HEK293 (cell line): Measurements from ENCODE around the gene PDZD4.

ENCODE experiments used
- ATF2 ChIP-seq: fragments of 450-650 bp; formaldehyde crosslinking; IDR thresholded peaks from 2 replicates; pipeline ENCODE4 v1.5.1; 2016; ENCODE audit warnings: missing biosample characterization, missing genetic modification characterization, low read depth
- BCL11B ChIP-seq: fragments of 450-650 bp; formaldehyde crosslinking; IDR thresholded peaks from 2 replicates; pipeline ENCODE4 v1.5.1; 2016; ENCODE audit warnings: low read depth, missing biosample characterization, missing genetic modification characterization
- BCL6B ChIP-seq: fragments of 450-650 bp; formaldehyde crosslinking; IDR thresholded peaks from 2 replicates; pipeline ENCODE4 v1.5.1; 2017; ENCODE audit warnings: missing biosample characterization, missing genetic modification characterization
- EGR2 ChIP-seq: fragments of 450-650 bp; formaldehyde crosslinking; IDR thresholded peaks from 2 replicates; pipeline ENCODE4 v1.5.1; 2016; ENCODE audit warnings: low read depth, missing biosample characterization, missing genetic modification characterization
- REST ChIP-seq: fragments of 450-650 bp; formaldehyde crosslinking; IDR thresholded peaks from 2 replicates; pipeline ENCODE4 v1.5.1; 2016; ENCODE audit warnings: missing biosample characterization, missing genetic modification characterization
- ZBTB10 ChIP-seq: fragments of 450-650 bp; formaldehyde crosslinking; IDR thresholded peaks from 2 replicates; pipeline ENCODE4 v1.5.1; 2016; ENCODE audit warnings: missing biosample characterization, missing genetic modification characterization
- ZNF112 ChIP-seq: fragments of 450-650 bp; formaldehyde crosslinking; IDR thresholded peaks from 2 replicates; pipeline ENCODE4 v1.5.0; 2017; ENCODE audit warnings: missing biosample characterization, missing genetic modification characterization
- ZNF114 ChIP-seq: fragments of 450-650 bp; formaldehyde crosslinking; IDR thresholded peaks from 2 replicates; pipeline ENCODE4 v1.5.0; 2017; ENCODE audit warnings: missing biosample characterization, missing genetic modification characterization
- ZNF132 ChIP-seq: fragments of 450-650 bp; formaldehyde crosslinking; IDR thresholded peaks from 2 replicates; pipeline ENCODE4 v1.5.1; 2017; ENCODE audit warnings: missing biosample characterization, missing genetic modification characterization, borderline replicate concordance
- ZNF2 ChIP-seq: fragments of 450-650 bp; formaldehyde crosslinking; IDR thresholded peaks from 2 replicates; pipeline ENCODE4 v1.5.1; 2016; ENCODE audit warnings: missing biosample characterization, missing genetic modification characterization
- ZNF211 ChIP-seq: fragments of 450-650 bp; formaldehyde crosslinking; IDR thresholded peaks from 2 replicates; pipeline ENCODE4 v1.5.1; 2016; ENCODE audit warnings: low read depth, missing biosample characterization, missing genetic modification characterization
- ZNF23 ChIP-seq: fragments of 450-650 bp; formaldehyde crosslinking; IDR thresholded peaks from 2 replicates; pipeline ENCODE4 v1.5.1; 2016; ENCODE audit warnings: missing biosample characterization, missing genetic modification characterization, borderline replicate concordance
- ZNF239 ChIP-seq: fragments of 450-650 bp; formaldehyde crosslinking; IDR thresholded peaks from 2 replicates; pipeline ENCODE4 v1.5.1; 2016; ENCODE audit warnings: missing biosample characterization, missing genetic modification characterization
- ZNF302 ChIP-seq: fragments of 450-650 bp; formaldehyde crosslinking; IDR thresholded peaks from 2 replicates; pipeline ENCODE4 v1.5.1; 2016; ENCODE audit warnings: missing biosample characterization, missing genetic modification characterization, low read depth
- ZNF449 ChIP-seq: fragments of 450-650 bp; formaldehyde crosslinking; IDR thresholded peaks from 2 replicates; pipeline ENCODE4 v1.5.1; 2017; ENCODE audit warnings: missing biosample characterization, mild to moderate bottlenecking, missing genetic modification characterization, moderate library complexity
- ZNF48 ChIP-seq: fragments of 450-650 bp; formaldehyde crosslinking; IDR thresholded peaks from 2 replicates; pipeline ENCODE4 v1.5.1; 2016; ENCODE audit warnings: missing biosample characterization, missing genetic modification characterization
- ZNF510 ChIP-seq: fragments of 450-650 bp; formaldehyde crosslinking; IDR thresholded peaks from 2 replicates; pipeline ENCODE4 v1.5.1; 2018; ENCODE audit warnings: mild to moderate bottlenecking, missing genetic modification characterization, missing biosample characterization; ENCODE audit not compliant: insufficient replicate concordance
- ZNF513 ChIP-seq: fragments of 450-650 bp; IDR thresholded peaks from 2 replicates; pipeline ENCODE4 v1.5.1; 2018; ENCODE audit warnings: missing biosample characterization, missing genetic modification characterization
- ZNF530 ChIP-seq: fragments of 450-650 bp; formaldehyde crosslinking; IDR thresholded peaks from 2 replicates; pipeline ENCODE4 v1.5.1; 2016; ENCODE audit warnings: low read depth, missing biosample characterization, missing genetic modification characterization
- ZNF561 ChIP-seq: fragments of 450-650 bp; IDR thresholded peaks from 2 replicates; pipeline ENCODE4 v1.5.1; 2018; ENCODE audit warnings: missing biosample characterization, missing genetic modification characterization, borderline replicate concordance
- ZNF621 ChIP-seq: fragments of 450-650 bp; formaldehyde crosslinking; IDR thresholded peaks from 2 replicates; pipeline ENCODE4 v1.5.1; 2017; ENCODE audit warnings: missing biosample characterization, missing genetic modification characterization
- ZNF624 ChIP-seq: fragments of 450-650 bp; formaldehyde crosslinking; IDR thresholded peaks from 2 replicates; pipeline ENCODE4 v1.5.1; 2017; ENCODE audit warnings: missing biosample characterization, missing genetic modification characterization
- ZNF629 ChIP-seq: fragments of 450-650 bp; formaldehyde crosslinking; IDR thresholded peaks from 2 replicates; pipeline ENCODE4 v1.5.1; 2017; ENCODE audit warnings: missing biosample characterization, missing genetic modification characterization
- ZNF658 ChIP-seq: fragments of 450-650 bp; formaldehyde crosslinking; IDR thresholded peaks from 2 replicates; pipeline ENCODE4; 2016; ENCODE audit warnings: missing biosample characterization, missing genetic modification characterization
- ZNF843 ChIP-seq: fragments of 450-650 bp; formaldehyde crosslinking; IDR thresholded peaks from 2 replicates; pipeline ENCODE4 v1.5.1; 2016; ENCODE audit warnings: missing biosample characterization, missing genetic modification characterization
- ZSCAN18 ChIP-seq: fragments of 450-650 bp; formaldehyde crosslinking; IDR thresholded peaks from 2 replicates; pipeline ENCODE4 v1.5.1; 2016; ENCODE audit warnings: missing biosample characterization, missing genetic modification characterization

Gene PDZD4

GRCh38 chrX:153766098-153766817, 64.1 kb downstream of the PDZD4 start (continued):
- TF ChIP-seq ZNF132 (tag by site-specific recombination) (no peak), ZNF449 (tag by site-specific recombination) (no peak), BCL6B (no peak; the same call in 1 of the 2 replicates), ZNF530 (no peak), EGR2 (tag by site-specific recombination) (no peak), ZNF510 (tag by site-specific recombination) (no peak), ZNF302 (tag by site-specific recombination) (no peak), ZNF658 (tag by site-specific recombination) (no peak), BCL11B (tag by site-specific recombination) (no peak), ZNF23 (tag by site-specific recombination) (no peak), ATF2 (tag by site-specific recombination) (no peak), ZNF513 (tag by site-specific recombination) (no peak), REST (no peak), ZNF561 (no peak), ZSCAN18 (tag by site-specific recombination) (no peak), ZNF114 (tag by site-specific recombination) (no peak), ZBTB10 (tag by site-specific recombination) (peak; percentile 54; the same call in 1 of the 2 replicates), ZNF48 (tag by site-specific recombination) (no peak), ZNF624 (tag by site-specific recombination) (no peak), ZNF211 (no peak), ZNF843 (tag by site-specific recombination) (no peak), ZNF621 (tag by site-specific recombination) (no peak), ZNF112 (tag by site-specific recombination) (no peak), ZNF2 (0 out of 2 replicates have a peak, but pooled peaks have one; percentile 30), ZNF629 (tag by site-specific recombination) (peak; percentile 39; the same call in 1 of the 2 replicates), ZNF239 (no peak)
